ENCODE measurements around the gene RCSD1.

The RCSD1 gene

DNA sequence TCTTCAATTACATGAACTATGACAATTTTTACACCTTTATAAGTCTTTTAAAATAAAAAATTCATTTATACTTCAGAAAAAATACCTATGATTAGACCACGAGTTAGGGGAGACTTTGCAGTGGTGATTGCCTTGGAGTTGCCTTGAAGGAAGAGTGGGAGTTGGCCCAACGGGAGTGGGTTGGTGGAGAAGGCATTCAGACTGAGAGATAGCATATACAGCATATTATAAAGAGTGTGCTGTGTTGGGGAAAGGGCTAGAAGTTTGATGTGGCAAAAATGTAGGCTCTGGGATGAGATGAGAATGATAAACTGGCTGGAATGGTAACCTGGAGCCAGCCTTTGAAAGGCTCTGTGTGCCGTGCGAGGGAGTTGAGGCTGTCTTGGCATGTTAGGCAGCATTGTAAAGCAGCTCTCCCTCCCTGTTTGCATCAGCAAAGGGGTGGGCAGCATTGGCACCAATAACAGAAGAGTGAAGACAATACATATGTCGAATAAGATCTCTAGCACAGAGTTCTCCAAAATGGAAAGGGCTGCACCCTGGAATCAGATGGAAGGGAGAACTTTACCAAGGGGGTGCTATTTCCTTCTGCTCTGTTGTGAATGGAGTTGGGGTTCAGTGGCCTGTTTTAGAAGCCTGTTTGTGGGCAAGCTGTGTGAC is 116.1 kb downstream of the RCSD1 start:
- no peak for DNase-seq (ENCODE audit: low read depth)

DNA sequence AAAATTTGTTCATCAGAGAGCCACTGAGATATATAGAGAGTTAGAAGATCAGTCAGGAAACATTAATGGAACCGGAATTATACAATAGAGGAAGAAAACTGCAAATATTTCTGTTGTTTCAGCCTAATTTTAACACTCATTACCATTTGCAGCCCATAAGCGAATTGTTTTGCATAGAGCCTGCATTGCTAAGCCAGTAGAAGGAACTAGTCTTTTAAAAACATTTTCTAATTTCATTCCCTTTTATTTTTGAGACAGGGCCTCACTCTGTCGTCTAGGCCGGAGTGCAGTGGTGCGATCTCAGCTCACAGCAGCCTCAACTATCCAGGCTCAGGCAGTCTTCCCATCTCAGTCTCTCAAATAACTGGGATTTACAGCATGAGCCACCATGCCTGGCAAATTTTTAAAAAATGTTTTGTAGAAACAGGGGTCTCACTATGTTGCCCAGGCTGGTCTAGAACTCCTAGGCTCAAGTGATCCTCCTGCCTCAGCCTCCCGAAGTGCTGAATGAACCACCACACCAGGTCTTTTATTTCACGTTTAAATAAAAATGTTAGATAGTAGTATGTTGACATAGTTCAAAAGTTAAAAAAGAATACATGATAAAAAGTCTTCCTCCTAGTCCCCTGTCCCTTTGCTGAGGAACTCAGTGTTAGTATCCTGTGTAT is 117.1 kb downstream of the RCSD1 start:
- DNase-seq (ENCODE audit: low read depth): no peak

DNA sequence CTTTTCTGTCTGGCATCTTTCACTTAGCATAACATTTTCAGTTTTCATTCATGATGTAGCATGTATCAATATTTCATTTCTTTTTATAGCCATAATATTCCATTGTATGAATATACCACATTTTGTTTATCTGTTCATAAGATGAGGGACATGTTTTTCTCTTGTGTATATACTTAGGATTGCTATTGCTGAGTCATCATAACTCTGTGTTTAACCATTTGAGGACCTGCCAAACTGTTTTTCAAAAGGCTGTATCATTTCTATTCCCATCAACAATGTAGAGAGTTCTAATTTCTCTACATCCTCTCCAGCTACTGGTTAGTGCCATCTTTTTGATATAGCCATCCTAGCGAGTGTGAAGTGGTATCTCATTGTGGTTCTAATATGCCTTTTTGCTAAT is 118.0 kb downstream of the RCSD1 start:
- no peak for DNase-seq (ENCODE audit: low read depth)

DNA sequence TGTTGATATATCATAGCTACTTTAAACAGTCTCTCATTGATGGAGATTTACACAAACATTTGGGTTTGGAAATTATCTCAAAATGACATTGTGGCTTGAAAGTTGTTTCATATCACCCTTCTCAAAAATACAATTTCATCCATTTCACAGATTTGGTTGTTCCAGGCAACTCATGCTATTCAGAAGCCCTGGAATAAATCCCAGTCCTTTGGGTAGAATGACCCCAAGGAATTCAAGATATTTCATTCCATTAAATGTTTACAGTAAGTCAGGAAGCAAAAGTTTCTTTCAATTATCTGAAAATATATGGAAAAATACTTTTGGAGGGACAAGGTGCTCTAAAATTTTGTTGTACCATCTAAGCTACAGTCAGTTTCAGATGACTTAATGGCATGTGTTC is 118.9 kb downstream of the RCSD1 start:
- no peak for DNase-seq (ENCODE audit: low read depth)

DNA sequence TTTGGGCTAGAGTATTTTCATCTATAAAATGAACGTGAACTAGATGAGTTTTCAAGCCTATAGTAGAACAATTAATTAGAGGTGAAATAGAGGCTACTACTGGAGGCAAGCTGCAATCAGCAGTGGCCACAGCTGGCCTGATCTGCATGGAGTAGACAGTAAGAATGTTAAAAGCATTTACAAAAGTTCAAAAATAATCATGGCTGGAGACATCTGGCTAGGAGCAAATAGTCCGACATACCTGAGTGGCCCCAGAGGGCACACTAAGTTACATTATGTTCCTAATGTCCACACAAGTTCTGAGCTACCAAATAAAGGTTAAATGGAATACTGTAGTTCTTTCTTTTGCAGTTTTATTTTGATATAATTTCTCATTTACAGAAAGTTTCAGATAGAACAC is 119.7 kb downstream of the RCSD1 start:
- no peak for DNase-seq (ENCODE audit: low read depth)

DNA sequence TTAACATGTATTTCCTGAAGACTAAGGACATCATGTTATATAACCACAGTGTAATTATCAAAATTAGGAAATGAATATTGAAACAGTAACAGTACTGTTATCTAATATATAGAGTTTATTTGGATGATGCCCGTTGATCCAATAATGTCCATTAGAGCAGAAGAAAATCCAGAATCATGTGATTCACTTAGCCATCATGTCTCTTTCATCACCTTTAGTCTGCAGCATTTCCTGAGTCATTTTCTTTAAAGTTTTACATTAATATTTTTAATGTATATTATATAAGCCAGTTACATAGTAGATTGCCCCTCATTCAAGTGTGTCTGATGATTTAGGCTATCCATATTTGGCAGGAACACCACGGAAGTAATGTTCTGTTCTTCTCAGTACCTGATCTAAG is 120.6 kb downstream of the RCSD1 start:
- DNase-seq (ENCODE audit: low read depth): no peak

DNA sequence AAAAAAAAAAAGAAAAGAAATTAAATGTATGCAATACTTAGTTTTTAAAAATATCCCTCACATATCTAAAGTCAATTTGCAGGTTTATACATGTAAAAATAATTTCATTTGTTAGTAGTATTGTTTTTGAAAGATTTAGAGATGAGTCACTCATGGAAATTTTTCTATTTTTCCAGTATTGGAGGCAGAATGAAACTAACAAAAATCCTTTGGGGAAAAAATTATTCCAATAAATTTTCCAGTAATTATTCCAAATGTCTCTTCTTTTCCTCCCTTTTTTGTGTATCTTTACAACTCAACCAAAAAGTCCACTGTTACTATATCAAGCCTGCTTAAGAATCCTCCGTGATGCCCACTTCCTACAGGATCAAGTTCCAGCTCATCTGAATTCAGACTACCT is 121.6 kb downstream of the RCSD1 start:
- no peak for DNase-seq (ENCODE audit: low read depth)

DNA sequence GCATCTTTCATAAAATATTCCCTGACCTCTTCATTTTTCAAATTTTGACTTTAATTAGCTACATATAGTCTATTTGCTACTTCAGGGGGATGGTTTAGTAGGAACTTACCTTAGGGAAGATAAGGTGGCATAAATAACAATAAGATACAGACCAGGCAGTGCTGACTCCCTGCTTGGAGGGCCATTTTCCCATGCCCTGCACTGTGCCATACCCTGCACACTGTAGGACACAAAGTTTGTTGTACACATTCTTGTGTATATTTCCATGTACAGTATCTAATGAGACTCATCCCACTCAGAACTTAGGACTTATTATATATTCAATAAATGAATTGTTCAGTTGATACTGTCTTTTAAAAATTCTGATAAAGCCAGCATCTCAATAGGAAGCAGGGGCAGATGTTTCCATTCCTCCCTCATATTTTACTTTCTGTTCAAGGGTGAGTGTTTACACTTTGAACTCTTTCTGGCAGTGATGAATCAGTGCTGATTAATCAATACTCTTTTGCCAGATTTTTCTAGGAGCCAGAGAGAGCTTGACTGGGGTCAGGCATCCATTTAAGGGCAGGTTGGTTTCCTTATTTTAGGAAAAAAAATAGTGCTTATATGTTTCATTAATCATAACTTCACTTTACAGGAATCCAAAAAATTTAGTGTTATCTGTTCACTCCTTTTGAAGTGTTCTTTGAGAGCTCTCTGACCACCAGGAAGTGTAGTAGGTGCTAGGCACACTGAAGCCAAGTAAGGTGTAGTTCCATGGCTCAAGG is 122.4 kb downstream of the RCSD1 start:
- DNase-seq (ENCODE audit: low read depth): no peak

DNA sequence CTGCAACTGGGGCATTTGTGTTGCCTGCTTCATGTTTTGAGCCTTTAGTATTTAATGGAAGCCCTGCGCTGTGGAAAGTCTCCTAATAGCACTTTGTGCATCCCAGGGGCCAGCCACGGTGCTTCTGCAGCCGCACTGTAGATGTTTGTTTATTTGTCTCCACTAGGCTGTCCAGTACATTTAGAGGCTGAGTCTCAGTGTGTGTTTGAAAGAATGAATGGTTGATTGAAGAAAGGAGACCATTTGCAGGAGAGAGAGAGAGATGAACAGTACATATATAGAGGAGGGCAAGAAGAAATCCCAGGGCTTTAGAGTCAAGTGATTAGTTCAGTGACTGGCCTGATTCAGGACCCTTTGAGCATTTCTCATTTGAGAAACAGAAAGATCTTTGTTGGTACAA is 125.6 kb downstream of the RCSD1 start:
- DNase-seq (ENCODE audit: low read depth): no peak

Measured in T follicular helper cell (primary cell).